Neural cell (in vitro differentiated cells): ENCODE measurements around the gene MYO1D. TPM values are rescaled to one million over a fixed set of nuclear protein-coding genes. Genes with fewer than 3 reads are reported as not detected.

Experiments
- H2AFZ ChIP-seq: fragments of 200-600, 300-800 bp; sonication (generic), shearing (Covaris generic); 2 replicates; pipeline ENCODE4 v1.6.0; 2014; ENCODE audit warnings: low read depth, mild to moderate bottlenecking, antibody characterized with exemption, low read length, moderate library complexity
- H3F3A ChIP-seq: fragments of 200-600 bp; shearing (Covaris generic); 2 replicates; pipeline ENCODE4 v1.6.1; 2016; ENCODE audit warnings: mild to moderate bottlenecking, moderate library complexity, mixed read lengths, antibody characterized with exemption, low read length; ENCODE audit not compliant: insufficient read depth, poor library complexity, severe bottlenecking
- H3K27ac ChIP-seq: fragments of 200-600, 300-800 bp; sonication (generic), shearing (Covaris generic); 2 replicates; pipeline ENCODE4 v1.5.1; 2014; ENCODE audit warnings: mild to moderate bottlenecking, low read length, moderate library complexity
- H3K27me3 ChIP-seq: fragments of 300-800, 200-600 bp; sonication (generic), shearing (Covaris generic); 2 replicates; pipeline ENCODE4 v1.6.0; 2014; ENCODE audit warnings: mild to moderate bottlenecking, low read depth, low read length, moderate library complexity; ENCODE audit not compliant: insufficient read depth
- H3K36me3 ChIP-seq: fragments of 300-800, 200-600 bp; sonication (generic), shearing (Covaris generic); 2 replicates; pipeline ENCODE4 v1.5.1; 2014; ENCODE audit warnings: mild to moderate bottlenecking, antibody characterized with exemption, low read length, moderate library complexity; ENCODE audit not compliant: insufficient read depth
- H3K4me2 ChIP-seq: fragments of 300-800, 200-600 bp; sonication (generic), shearing (Covaris generic); 2 replicates; pipeline ENCODE4 v1.6.0; 2014; ENCODE audit warnings: mild to moderate bottlenecking, low read length
- H3K4me3 ChIP-seq: fragments of 300-800, 200-600 bp; sonication (generic), shearing (Covaris generic); 2 replicates; pipeline ENCODE4 v1.5.1; 2014; ENCODE audit warnings: mild to moderate bottlenecking, low read length, moderate library complexity
- H3K79me2 ChIP-seq: fragments of 200-600 bp; shearing (Covaris generic); replicated peaks from 2 replicates; pipeline ENCODE4 v1.6.0; 2014; ENCODE audit warnings: mild to moderate bottlenecking, low read length, moderate library complexity; ENCODE audit not compliant: insufficient read depth
- H3K9ac ChIP-seq: fragments of 300-800, 200-600 bp; sonication (generic), shearing (Covaris generic); 2 replicates; pipeline ENCODE4 v1.6.1; 2016; ENCODE audit warnings: mild to moderate bottlenecking, low read length, mixed read lengths
- H3K9me2 ChIP-seq: fragments of 200-600 bp; shearing (Covaris generic); 2 replicates; pipeline ENCODE4 v1.6.1; 2016; ENCODE audit warnings: mild to moderate bottlenecking, low read length, mixed read lengths; ENCODE audit not compliant: insufficient read depth
- H3K9me3 ChIP-seq: fragments of 200-600, 300-800 bp; sonication (generic), shearing (Covaris generic); 2 replicates; pipeline ENCODE4 v1.6.1; 2016; ENCODE audit warnings: mild to moderate bottlenecking, mixed run types, low read length, moderate library complexity, mixed read lengths
- H4K20me1 ChIP-seq: fragments of 200-600 bp; shearing (Covaris generic); 2 replicates; pipeline ENCODE4 v1.6.1; 2016; ENCODE audit warnings: mild to moderate bottlenecking, mixed run types; ENCODE audit not compliant: insufficient read depth
- CTCF ChIP-seq: fragments of 450-650 bp; IDR thresholded peaks from 2 replicates; pipeline ENCODE4 v1.5.1; 2014; ENCODE audit warnings: antibody characterized with exemption, mild to moderate bottlenecking, moderate library complexity; ENCODE audit not compliant: poor library complexity, severe bottlenecking
- EP300 ChIP-seq: fragments of 450-650 bp; conservative IDR thresholded peaks from 2 replicates; pipeline ENCODE4 v1.6.1; 2014; ENCODE audit warnings: antibody characterized with exemption, mild to moderate bottlenecking, moderate library complexity; ENCODE audit not compliant: poor library complexity, severe bottlenecking
- EZH2 ChIP-seq: fragments of 200-600, 300-800 bp; shearing (Covaris generic), sonication (generic); IDR thresholded peaks from 2 replicates; pipeline ENCODE4 v1.6.1; 2014; ENCODE audit warnings: antibody characterized with exemption, low read length, borderline replicate concordance, mild to moderate bottlenecking; ENCODE audit not compliant: insufficient read depth, poor library complexity, severe bottlenecking
- MXI1 ChIP-seq: fragments of 450-650 bp; conservative IDR thresholded peaks from 2 replicates; pipeline ENCODE4 v1.6.1; 2014; ENCODE audit warnings: antibody characterized with exemption, mild to moderate bottlenecking; ENCODE audit not compliant: poor library complexity, severe bottlenecking
- POLR2AphosphoS5 ChIP-seq: IDR thresholded peaks from 2 replicates; pipeline ENCODE4 v1.6.1; 2012
- RAD21 ChIP-seq: fragments of 450-650 bp; conservative IDR thresholded peaks from 2 replicates; pipeline ENCODE4 v1.6.1; 2014; ENCODE audit warnings: antibody characterized with exemption, mild to moderate bottlenecking, moderate library complexity
- REST ChIP-seq: IDR thresholded peaks from 2 replicates; pipeline ENCODE4 v1.6.1; 2012; ENCODE audit warnings: borderline replicate concordance
- SMC3 ChIP-seq: fragments of 450-650 bp; conservative IDR thresholded peaks from 2 replicates; pipeline ENCODE4 v1.6.1; 2014; ENCODE audit warnings: antibody characterized with exemption, mild to moderate bottlenecking, moderate library complexity; ENCODE audit not compliant: poor library complexity
- TAF1 ChIP-seq: IDR thresholded peaks from 2 replicates; pipeline ENCODE4 v1.6.1; 2012; ENCODE audit warnings: low read depth
- polyA plus RNA-seq: library from polyadenylated mRNA; depleted of rRNA; stranded (reverse); fragments of >200 nt; gene quantifications from 2 replicates; pipeline ENCODE4 v1.2.3, GENCODE V29; 2014

MYO1D gene
- polyA plus RNA-seq, 1 donor from 2014 or later: 10.7 TPM

- H3K4me3 ChIP-seq: no peak overlapping the region
- H3K9me3 ChIP-seq: no peaks in the 10 kb centered on the region
- no peak overlapping the region for H3K27ac ChIP-seq
- H3K4me2 ChIP-seq: no peak overlapping the region
- H3K27me3 ChIP-seq: no peaks in the 10 kb centered on the region
- H3F3A ChIP-seq: no peaks in the 10 kb centered on the region
- H3K79me2 ChIP-seq: no peaks in the 10 kb centered on the region
- H2AFZ ChIP-seq: no peak overlapping the region
- H4K20me1 ChIP-seq: no peaks in the 10 kb centered on the region
- no peaks in the 10 kb centered on the region for H3K36me3 ChIP-seq
- H3K9ac ChIP-seq: no peak overlapping the region
- H3K9me2 ChIP-seq: no peaks in the 10 kb centered on the region
- TF ChIP-seq POLR2AphosphoS5: no peak
- TF ChIP-seq CTCF: no peak
- no peak for TF ChIP-seq EP300
- TF ChIP-seq TAF1: no peak
- no peak for TF ChIP-seq MXI1
- no peak for TF ChIP-seq EZH2
- no peak for TF ChIP-seq RAD21
- TF ChIP-seq REST: no peak
- no peak for TF ChIP-seq SMC3
These were observed 39.2 kb upstream of the MYO1D start for GRCh38 chr17:32916134-32916533.

- Histone ChIP-seq H3K36me3 (no peaks in the 10 kb centered on the region), H3K9ac (no peak overlapping the region), H3K27me3 (no peaks in the 10 kb centered on the region), H3K4me3 (no peak overlapping the region), H3K9me2 (no peaks in the 10 kb centered on the region), H3K27ac (no peak overlapping the region), H2AFZ (no peak overlapping the region), H3K9me3 (no peaks in the 10 kb centered on the region), H4K20me1 (no peaks in the 10 kb centered on the region), H3F3A (no peaks in the 10 kb centered on the region), H3K79me2 (no peaks in the 10 kb centered on the region), H3K4me2 (no peak overlapping the region)
- TF ChIP-seq REST (no peak), SMC3 (no peak), EP300 (no peak), TAF1 (no peak), MXI1 (no peak)
These were observed 38.3 kb upstream of the MYO1D start for GRCh38 chr17:32915245-32915644.
